ENCODE measurements around the gene EFCAB13.

Gene EFCAB13, protein sequence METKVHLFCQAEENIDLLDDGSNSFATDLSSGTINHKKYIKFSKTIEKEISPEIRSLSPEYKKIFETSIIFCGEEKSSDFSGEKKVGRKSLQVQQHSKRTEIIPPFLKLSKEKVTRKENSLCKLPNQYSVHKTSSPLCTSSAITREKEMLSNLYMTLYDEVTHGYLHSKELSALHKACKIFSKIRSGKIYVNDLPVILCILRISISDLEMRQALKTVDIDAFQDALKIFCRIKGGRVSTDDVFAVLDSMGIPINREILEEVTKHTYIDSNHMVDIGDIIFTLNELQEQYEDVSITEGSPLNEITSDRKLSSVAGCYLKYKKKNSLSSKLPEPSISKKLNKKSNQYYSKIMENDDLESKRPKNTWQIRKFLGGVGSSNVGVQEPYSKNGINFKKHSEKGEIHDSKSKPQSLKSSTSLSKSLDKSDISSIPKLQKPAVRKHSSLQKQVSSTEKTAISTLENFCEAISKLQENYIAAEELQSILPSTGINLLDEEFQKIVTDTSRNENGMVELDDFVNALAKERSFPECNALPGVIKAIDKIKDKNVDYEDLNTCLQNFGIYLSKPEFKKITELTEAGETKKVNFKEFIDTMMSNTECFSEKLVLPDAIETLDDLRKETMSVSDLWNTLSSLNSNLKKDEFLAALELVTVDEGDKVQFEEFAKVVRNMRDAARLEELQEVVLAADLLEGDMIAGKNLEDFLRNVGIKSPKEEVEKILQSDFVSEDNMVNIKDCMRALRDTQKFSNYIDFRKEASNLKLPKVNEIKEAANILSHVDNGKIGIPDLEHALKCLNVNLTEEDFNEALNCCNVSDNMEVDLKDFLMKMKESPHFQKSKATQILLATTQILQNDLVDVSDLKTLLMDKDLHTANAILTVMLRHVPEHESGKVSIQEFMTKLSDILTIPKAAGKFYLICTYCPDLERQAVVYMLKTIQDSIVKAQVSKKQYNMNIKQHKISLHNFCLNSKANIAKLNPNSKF

DNA sequence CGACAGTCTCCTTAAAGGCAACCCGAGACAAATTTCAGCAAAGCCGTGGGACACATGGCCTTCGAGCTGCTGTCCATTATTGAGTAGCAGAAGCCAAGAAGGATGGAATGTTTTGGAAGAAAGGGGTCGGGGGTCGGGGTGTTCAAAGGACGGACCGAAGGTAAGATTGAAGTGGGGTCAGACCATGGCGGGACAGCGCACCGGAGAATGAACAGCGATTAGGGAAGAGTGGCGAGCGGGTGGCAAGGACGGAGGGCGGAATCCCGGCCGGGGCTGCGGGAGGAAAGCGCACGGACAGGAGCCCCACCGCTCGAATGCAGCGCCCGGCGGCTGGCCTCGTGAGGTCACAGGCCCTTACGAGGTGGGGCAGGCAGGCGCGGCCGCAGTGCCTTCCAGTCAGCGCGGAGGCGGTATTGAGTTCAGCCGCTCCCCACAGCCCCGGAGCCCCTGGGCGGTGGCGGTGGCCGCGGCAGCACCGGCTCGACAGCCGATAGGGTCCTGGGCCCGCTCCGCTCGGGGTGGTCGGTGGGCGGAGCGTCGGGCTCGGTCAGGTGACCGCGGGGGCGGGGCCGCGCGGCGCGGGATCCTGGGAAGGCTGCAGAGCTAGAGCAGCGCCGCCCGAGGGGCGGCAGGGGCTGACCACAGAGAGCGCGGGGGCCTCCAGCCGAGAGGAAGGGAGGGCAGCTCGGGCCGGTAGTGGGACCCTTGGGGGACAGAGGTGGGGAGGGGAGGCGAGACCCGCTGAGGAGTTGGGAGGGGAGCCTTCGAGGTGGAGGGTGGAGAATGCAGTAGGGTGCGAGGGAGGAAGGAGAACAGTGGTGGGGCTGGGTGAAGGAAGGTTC lies at the start of gene EFCAB13:
EFCAB13 (plus strand) TSS at position 574 of the 842 bp plus-strand sequence. CDS start 4,399 bp downstream, outside the sequence.
- no peaks in the 10 kb centered on the region for H3K36me3 ChIP-seq (ENCODE audit: control insufficient read depth, insufficient read depth, low read length)
- H3K4me1 ChIP-seq (ENCODE audit: control insufficient read depth, insufficient read depth, low read length), result no peaks in the 10 kb centered on the region
- H3K27me3 ChIP-seq (ENCODE audit: control insufficient read depth, insufficient read depth, low read length), result no peaks in the 10 kb centered on the region
- H3K4me3 ChIP-seq (ENCODE audit: low read length), result peak within 1 kb of the TSS; percentile 100
- H3K9ac ChIP-seq (ENCODE audit: low read length), result peak within 1 kb of the TSS; percentile 99
- peak within 1 kb of the TSS; percentile 99 for H3K27ac ChIP-seq (ENCODE audit: low read depth, low read length)

DNA sequence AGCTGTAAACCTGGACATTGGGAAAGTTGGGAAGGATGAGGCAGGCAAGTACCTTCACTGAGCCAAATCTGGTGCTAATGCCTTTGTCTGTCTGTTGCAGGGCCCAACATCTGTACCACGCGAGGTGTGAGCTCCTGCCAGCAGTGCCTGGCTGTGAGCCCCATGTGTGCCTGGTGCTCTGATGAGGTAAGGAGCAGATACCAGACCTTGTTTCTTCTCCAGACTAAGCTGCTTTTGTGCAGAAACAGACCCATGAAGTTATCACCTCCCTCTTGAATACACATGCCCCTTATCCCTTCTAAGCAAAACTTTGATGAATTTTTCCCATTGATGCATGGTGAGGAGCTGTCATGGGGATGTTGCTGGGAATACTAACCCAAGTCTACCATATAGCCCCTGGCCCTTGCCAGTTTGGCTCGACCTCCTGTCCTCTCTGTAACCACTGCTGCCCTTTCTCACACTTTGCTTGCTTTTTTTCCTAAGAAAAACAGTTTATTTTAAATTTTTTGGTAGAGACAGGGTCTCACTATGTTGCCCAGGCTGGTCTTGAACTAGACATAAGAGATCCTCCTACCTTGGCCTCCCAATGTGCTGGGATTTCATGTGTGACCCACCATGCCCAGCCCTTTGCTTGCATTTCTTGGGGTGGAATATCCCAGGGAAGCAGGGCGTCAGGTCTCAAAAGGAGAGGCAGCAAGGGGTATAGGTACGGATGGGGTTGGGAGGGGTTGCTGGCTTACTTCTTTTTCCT lies 49.3 kb upstream of the EFCAB13 start:
- Histone ChIP-seq H3K9ac (ENCODE audit: low read length) (no peak overlapping the region), H3K27ac (ENCODE audit: low read depth, low read length) (peak overlapping the region; percentile 98), H3K4me3 (ENCODE audit: low read length) (no peak overlapping the region), H3K4me1 (ENCODE audit: control insufficient read depth, insufficient read depth, low read length) (peaks cover 55% of the 10 kb centered on the region), H3K27me3 (ENCODE audit: control insufficient read depth, insufficient read depth, low read length) (no peaks in the 10 kb centered on the region), H3K36me3 (ENCODE audit: control insufficient read depth, insufficient read depth, low read length) (no peaks in the 10 kb centered on the region)

DNA sequence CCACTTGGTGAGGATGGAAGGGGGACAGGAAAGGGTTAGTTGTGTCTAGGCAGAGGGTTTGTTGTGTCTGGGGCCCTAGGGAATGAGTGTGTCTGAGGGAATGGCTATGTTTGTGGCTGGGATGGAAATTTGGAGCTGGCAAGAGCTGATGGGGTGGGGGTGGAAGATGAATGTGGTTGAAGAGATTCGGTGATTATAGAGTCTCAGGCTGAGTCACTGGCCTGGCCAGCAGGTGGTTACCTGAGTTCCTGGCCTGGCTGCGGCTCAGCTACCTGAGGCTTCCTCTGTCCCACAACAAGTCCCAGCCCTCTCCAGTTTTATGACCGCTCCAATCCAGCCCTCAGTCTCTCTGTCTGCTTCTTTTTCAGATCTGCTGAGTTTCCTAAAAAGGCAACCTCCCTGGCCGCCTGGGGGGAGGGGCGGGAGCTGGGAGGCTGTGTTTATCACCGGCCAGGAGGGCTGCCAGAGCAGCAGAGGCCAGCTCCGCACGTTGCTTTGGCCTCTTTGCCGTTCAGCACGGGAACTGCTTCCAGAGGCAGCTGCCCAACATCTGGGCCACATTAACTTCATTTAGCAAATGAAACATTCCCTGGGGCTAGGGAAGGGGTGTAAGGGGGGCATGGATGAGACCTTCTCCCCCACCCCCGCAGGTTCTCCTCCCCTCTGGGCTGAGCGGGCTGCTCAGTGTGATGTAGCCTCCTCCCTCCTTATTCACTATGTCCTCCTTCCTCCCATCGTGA lies 48.3 kb upstream of the EFCAB13 start:
- H3K4me3 ChIP-seq (ENCODE audit: low read length), result no peak overlapping the region
- peaks cover 60% of the 10 kb centered on the region for H3K4me1 ChIP-seq (ENCODE audit: control insufficient read depth, insufficient read depth, low read length)
- H3K36me3 ChIP-seq (ENCODE audit: control insufficient read depth, insufficient read depth, low read length), result no peaks in the 10 kb centered on the region

DNA sequence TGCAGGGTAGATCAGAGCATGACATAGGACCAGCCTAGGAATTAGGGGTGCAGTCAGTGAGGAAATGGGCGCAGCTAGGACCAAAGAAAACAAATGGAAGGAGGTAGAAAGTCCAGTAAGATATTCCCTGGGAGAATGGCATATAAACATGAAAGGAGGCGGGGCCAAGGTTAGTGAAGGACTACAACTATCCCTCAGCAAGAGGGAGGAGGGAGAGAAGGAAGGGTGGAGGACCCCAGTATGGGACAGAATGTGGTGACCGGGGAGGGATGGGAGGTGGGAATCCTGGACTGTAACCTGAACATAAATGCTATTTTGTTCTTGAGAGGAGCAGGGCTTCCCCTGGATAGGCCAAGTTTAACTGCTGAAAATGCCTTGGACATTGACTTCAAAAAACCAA lies 47.3 kb upstream of the EFCAB13 start:
- peak overlapping the region; percentile 32 for H3K9ac ChIP-seq (ENCODE audit: low read length)
- H3K4me1 ChIP-seq (ENCODE audit: control insufficient read depth, insufficient read depth, low read length), result peaks cover 63% of the 10 kb centered on the region
- no peaks in the 10 kb centered on the region for H3K36me3 ChIP-seq (ENCODE audit: control insufficient read depth, insufficient read depth, low read length)
- H3K27me3 ChIP-seq (ENCODE audit: control insufficient read depth, insufficient read depth, low read length), result no peaks in the 10 kb centered on the region
- peak overlapping the region; percentile 98 for H3K27ac ChIP-seq (ENCODE audit: low read depth, low read length)
- peak overlapping the region; percentile 2 for H3K4me3 ChIP-seq (ENCODE audit: low read length)

More for the DNA sequence above, 48.3 kb upstream of the EFCAB13 start:
- Histone ChIP-seq H3K27me3 (ENCODE audit: control insufficient read depth, insufficient read depth, low read length) (no peaks in the 10 kb centered on the region), H3K9ac (ENCODE audit: low read length) (no peak overlapping the region), H3K27ac (ENCODE audit: low read depth, low read length) (peak overlapping the region; percentile 98)

DNA sequence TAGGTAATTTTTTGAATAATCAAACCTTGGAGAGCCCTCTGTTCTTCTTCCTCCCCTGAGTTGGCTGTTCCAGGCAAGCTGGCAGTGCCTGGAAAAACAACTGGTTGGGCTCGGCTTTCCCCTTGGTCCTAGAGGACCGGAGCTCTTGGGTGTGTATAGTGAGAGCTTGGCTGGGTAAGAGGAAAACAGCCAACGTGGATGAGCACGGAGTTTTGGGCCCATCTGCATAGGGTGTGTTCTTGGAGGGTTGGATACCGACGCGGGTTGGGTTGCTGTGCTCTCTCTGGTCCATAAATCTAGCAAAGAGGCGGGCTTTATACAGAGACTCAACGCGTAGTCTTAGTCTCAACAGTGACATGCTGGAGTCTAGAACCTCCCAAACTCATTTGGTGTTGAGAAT lies 46.9 kb upstream of the EFCAB13 start:
- Histone ChIP-seq H3K36me3 (ENCODE audit: control insufficient read depth, insufficient read depth, low read length) (no peaks in the 10 kb centered on the region), H3K27ac (ENCODE audit: low read depth, low read length) (peak overlapping the region; percentile 98), H3K9ac (ENCODE audit: low read length) (no peak overlapping the region), H3K4me1 (ENCODE audit: control insufficient read depth, insufficient read depth, low read length) (peaks cover 63% of the 10 kb centered on the region), H3K27me3 (ENCODE audit: control insufficient read depth, insufficient read depth, low read length) (no peaks in the 10 kb centered on the region), H3K4me3 (ENCODE audit: low read length) (peak overlapping the region; percentile 2)

DNA sequence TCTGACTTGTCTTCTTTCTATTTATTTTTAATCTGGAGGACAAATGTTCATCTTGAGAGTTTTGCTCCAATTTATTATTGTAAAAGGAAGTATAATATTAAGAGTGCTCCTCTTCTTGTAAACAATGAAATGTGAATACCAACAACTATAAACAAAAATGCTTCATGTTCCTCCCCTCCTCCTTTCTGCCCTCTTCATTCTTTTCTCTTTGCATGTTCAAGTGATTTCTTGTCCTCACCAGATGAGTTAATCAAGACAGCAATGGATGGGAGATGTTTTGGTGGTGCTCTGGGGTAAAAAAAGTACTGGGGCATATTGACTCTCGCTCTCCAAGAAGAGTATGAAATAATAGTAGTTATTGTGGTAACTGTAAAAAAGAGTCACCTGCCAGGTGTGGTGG lies 45.8 kb upstream of the EFCAB13 start:
- Histone ChIP-seq H3K36me3 (ENCODE audit: control insufficient read depth, insufficient read depth, low read length) (no peaks in the 10 kb centered on the region), H3K27me3 (ENCODE audit: control insufficient read depth, insufficient read depth, low read length) (no peaks in the 10 kb centered on the region), H3K4me1 (ENCODE audit: control insufficient read depth, insufficient read depth, low read length) (peaks cover 63% of the 10 kb centered on the region)

DNA sequence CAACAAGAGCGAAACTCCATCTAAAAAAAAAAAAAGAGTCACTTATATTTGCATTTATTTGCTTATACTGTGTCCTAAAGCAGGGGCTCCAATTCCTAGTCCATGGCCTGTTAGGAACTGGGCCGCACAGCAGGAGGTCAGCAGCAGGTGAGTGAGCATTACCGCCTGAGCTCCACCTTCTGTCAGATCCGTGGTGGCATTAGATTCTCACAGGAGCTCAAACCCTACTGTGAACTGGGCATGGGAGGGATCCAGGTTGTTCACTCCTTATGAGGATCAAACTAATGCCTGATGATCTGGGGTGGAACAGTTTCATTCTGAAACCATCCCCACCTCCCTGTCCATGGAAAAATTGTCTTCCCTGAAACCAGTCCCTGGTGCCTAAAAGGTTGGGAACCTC lies 45.2 kb upstream of the EFCAB13 start:
- H3K27me3 ChIP-seq (ENCODE audit: control insufficient read depth, insufficient read depth, low read length), result no peaks in the 10 kb centered on the region
- peak overlapping the region; percentile 98 for H3K27ac ChIP-seq (ENCODE audit: low read depth, low read length)
- H3K9ac ChIP-seq (ENCODE audit: low read length), result no peak overlapping the region
- H3K4me1 ChIP-seq (ENCODE audit: control insufficient read depth, insufficient read depth, low read length), result peaks cover 63% of the 10 kb centered on the region
- no peaks in the 10 kb centered on the region for H3K36me3 ChIP-seq (ENCODE audit: control insufficient read depth, insufficient read depth, low read length)
- H3K4me3 ChIP-seq (ENCODE audit: low read length), result no peak overlapping the region

More for the DNA sequence above, 45.8 kb upstream of the EFCAB13 start:
- Histone ChIP-seq H3K9ac (ENCODE audit: low read length) (no peak overlapping the region), H3K4me3 (ENCODE audit: low read length) (no peak overlapping the region), H3K27ac (ENCODE audit: low read depth, low read length) (peak overlapping the region; percentile 98)

DNA sequence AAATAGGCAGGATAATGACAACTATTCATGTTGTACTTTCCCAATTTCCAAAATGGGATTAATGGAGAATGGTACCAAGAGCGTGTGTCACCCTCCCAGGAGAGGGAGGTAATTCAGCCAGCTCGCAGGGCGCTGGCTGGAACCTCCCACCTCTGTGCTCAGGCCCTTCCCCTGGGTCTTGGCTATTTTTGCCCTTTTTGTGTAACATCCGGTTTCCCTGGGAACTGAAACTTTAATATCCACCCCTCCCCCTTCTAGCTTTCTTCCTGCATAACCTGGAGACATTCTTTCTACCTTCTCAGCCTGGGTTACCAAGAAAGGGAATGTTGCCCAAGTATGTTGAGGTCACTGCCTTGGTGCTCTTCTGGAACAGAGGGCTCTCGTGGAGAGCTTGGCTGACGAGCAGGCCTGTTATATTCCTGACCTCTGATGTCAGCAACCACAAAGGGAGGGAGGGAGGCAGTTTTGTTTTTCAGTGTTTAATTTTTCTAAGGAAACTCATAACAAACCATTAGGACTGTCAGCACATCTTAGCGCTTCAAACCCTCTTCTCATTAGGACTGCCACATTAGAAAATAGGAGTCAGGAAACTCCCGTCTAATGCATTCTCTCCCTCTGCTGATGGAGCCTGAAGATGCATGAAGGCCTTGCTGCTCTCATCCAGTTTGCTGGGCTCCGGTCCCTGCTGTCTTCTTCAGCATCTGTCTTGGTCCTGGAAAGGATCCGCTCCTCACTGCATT lies 44.5 kb upstream of the EFCAB13 start:
- H3K4me3 ChIP-seq (ENCODE audit: low read length), result no peak overlapping the region
- H3K36me3 ChIP-seq (ENCODE audit: control insufficient read depth, insufficient read depth, low read length), result no peaks in the 10 kb centered on the region
- H3K27me3 ChIP-seq (ENCODE audit: control insufficient read depth, insufficient read depth, low read length), result no peaks in the 10 kb centered on the region
- H3K27ac ChIP-seq (ENCODE audit: low read depth, low read length), result peak overlapping the region; percentile 98
- H3K9ac ChIP-seq (ENCODE audit: low read length), result peak overlapping the region; percentile 24
- peaks cover 61% of the 10 kb centered on the region for H3K4me1 ChIP-seq (ENCODE audit: control insufficient read depth, insufficient read depth, low read length)

DNA sequence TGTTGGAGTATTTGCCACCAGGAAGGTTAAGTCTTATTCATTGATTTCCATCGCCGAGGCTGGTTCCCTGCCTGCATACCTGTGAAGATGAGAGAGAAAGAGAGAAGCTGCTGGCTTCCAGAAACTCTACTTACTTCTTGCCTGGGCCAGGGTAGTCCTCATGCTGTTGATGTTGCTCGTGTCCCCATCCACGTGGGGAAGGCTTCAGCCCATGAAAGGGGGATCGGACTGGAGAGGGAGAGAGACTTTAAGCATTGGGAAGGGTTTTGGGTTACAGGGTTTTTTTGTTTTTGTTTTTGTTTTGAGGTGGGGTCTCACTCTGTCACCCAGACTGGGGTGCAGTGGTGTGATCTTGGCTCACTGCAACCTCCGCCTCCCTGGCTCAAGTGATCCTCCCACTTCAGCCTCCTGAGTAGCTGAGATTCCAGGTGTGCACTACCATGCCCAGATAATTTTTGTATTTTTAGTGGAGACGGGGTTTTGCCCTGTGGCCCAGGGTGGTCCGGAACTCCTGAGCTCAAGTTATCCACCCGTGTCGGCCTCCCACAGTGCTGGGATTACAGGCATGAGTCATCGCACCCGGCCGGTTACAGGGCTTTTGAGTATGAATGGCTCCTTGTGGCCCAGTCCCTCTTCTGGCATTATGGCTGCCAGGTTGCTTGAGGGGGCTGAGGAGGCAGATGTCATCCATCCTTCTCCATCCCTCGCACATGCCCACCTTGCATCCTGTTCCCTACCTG lies 43.5 kb upstream of the EFCAB13 start:
- Histone ChIP-seq H3K4me3 (ENCODE audit: low read length) (no peak overlapping the region), H3K4me1 (ENCODE audit: control insufficient read depth, insufficient read depth, low read length) (peaks cover 51% of the 10 kb centered on the region), H3K9ac (ENCODE audit: low read length) (peak overlapping the region; percentile 24)

DNA sequence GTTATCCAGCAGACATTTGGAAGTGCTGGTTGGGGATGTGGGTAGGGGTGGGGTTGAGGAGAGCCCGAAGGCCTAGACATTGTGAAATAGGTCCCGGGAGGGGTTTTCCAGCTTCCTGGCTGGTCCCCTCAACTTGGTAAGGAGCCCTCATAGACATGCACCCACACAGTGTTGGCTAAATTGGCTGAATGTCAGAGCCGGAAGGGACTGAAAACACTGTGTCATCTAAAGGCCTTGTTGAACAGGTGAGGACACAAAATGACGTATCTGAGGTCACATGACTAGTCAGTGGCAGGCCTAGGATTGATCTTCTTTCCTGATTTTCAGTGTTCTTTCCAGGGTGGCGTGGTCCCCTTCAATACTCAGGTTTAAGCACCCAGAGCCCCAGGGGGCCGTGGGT lies 42.5 kb upstream of the EFCAB13 start:
- Histone ChIP-seq H3K4me1 (ENCODE audit: control insufficient read depth, insufficient read depth, low read length) (peaks cover 42% of the 10 kb centered on the region), H3K9ac (ENCODE audit: low read length) (no peak overlapping the region), H3K36me3 (ENCODE audit: control insufficient read depth, insufficient read depth, low read length) (peaks cover 4% of the 10 kb centered on the region), H3K27me3 (ENCODE audit: control insufficient read depth, insufficient read depth, low read length) (no peaks in the 10 kb centered on the region), H3K27ac (ENCODE audit: low read depth, low read length) (peak overlapping the region; percentile 98), H3K4me3 (ENCODE audit: low read length) (no peak overlapping the region)

More for the DNA sequence above, 43.5 kb upstream of the EFCAB13 start:
- Histone ChIP-seq H3K36me3 (ENCODE audit: control insufficient read depth, insufficient read depth, low read length) (peaks cover 4% of the 10 kb centered on the region), H3K27ac (ENCODE audit: low read depth, low read length) (peak overlapping the region; percentile 98), H3K27me3 (ENCODE audit: control insufficient read depth, insufficient read depth, low read length) (no peaks in the 10 kb centered on the region)

All from rectal smooth muscle tissue (tissue), 1 donor.